Stimulated activated CD4-positive, alpha-beta T cell treated with anti-CD3 and anti-CD28 coated beads, Interleukin-2, amount 100 ng/mL, for 24 hours (primary cell): Measurements from ENCODE around the gene KRTAP5-1.

Experiments used
- DNase-seq, 2 donors: peaks; one replicate each; pipeline ENCODE4 v3.0.0-alpha.2; 2020

KRTAP5-1 gene

DNA sequence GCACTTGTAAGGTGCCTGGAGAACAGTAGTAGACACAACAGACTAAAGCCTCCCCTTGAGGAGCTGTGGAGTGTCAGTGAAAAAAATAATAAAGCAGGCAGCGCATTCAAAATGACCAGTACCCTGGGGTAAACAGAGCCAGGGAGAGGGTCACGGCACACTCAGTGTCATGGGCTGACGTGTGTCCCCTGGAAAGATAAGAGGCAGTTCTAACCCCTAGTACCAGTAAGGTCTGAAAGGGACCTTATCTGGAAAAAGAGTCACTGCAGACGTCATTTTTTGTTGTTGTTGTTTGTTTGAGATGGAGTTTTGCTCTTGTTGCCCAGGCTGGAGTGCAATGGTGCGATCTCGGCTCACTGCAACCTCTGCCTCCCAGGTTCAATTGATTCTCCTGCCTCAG, 45.0 kb downstream of the KRTAP5-1 start:
- DNase-seq, result no peak

DNA sequence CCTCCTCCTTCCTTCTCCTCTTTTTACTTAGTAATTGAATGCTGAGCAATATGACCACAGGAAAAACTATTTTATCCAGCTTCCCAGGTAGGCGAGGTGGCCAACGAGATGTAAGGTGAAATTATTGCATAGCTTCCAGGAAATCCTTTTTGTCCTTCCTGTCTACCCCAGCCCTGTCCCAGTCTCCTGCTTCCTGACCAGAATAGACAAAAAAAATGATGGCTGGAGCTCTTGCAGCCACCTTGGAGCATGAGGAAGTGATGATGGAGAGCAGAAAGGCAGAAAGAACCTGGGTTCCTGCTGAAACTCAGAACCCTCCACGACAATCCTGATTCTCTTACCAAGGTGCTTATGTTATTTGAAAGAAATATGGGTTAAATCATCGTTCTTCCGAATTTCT, 46.9 kb downstream of the KRTAP5-1 start:
- no peak for DNase-seq

DNA sequence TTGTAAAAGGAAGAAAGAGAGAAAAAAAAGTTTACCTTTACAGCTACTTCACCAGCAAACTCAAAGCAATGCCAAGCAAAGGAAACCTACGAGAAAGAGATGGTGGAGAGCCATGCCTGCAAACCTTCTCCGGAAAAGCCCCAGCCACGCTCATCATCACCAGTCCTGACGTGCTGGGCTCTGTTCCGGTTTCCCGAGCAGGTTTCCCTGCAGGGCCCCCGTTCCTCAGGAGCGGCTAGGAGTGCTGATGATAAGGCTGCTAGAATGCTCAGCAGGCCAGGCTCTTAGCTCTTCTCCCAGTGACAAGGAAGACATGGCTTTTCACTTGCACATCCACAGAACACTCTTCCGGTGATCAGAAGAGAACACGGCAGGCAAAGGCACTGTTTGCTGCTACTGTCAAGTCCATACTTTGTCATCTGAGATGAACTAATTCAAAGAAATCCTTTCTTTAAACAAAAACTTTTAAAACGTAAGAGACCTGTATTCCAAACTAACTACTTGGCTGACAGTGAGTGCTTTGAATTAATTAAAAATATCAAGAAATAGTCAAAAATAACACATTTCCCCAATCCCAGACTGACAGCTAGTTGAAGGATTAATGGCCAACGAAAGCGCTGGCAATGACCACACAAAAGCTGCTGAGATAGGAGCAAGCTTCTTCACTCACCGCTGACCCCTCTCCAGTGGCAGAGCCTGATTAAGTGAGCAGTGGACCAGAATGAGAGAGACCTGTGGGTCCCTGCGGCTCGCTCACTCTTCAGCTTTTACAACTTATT, 48.8 kb downstream of the KRTAP5-1 start:
- DNase-seq, result no peak

DNA sequence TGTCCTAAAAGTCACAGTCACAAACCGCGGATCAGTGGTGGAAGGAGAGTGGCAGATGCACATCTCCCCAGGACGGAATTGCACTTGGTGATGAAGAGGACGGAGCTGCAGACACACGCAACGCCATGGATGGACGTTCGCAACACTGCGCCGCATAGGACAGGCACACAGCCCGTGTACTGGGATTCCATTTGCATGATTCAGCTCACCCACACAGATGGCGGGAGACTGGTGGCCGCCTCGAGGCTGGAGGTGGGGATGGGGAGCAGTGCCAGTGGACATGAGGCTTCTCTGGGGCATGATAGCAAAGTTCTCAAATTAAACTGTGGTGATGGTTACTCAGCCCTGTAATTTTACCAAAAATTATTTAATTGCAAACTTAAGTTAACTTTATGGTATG, 50.4 kb downstream of the KRTAP5-1 start:
- no peak for DNase-seq
